Breast epithelium (tissue), 4 donors: ENCODE data around the gene AGBL1. TPM values are rescaled to one million over a fixed set of nuclear protein-coding genes. Genes with fewer than 3 reads are reported as not detected.

Experiments
- DNase-seq, 2 donors: peaks; one replicate each; pipeline ENCODE4 v3.0.0-alpha.2; 2019; ENCODE audit warnings: low spot score in 2 of 2
- H3K27ac ChIP-seq, 2 donors: fragments of 200-600 bp; sonication (generic) in 1 of 2; one replicate each; pipeline ENCODE4 v1.5.1; 2016 to 2019; ENCODE audit warnings: mild to moderate bottlenecking in 1 of 2
- H3K27me3 ChIP-seq, 2 donors: fragments of 200-600 bp; sonication (generic) in 1 of 2; one replicate each; pipeline versions ENCODE4 v1.5.1 to v1.6.0; 2017 to 2019; ENCODE audit warnings: control low read depth in 1 of 2, mild to moderate bottlenecking in 1 of 2
- H3K36me3 ChIP-seq: fragments of 200-600 bp; one replicate; pipeline ENCODE4 v1.5.1; 2019
- H3K4me1 ChIP-seq, 2 donors: fragments of 200-600 bp; sonication (generic); one replicate each; pipeline ENCODE4 v1.5.1; 2016 to 2019; ENCODE audit warnings: control low read depth in 1 of 2
- H3K4me3 ChIP-seq, 3 donors: fragments of 200-600 bp; sonication (generic); 1 replicate in 2 of 3; 2 replicates in 1 of 3; pipeline ENCODE4 v1.5.1; 2016 to 2019; ENCODE audit warnings: mild to moderate bottlenecking in 3 of 3, moderate library complexity in 2 of 3
- H3K9me3 ChIP-seq, 2 donors: fragments of 200-600 bp; sonication (generic) in 1 of 2; one replicate each; pipeline ENCODE4 v1.5.1; 2016 to 2019; ENCODE audit warnings: control low read depth in 1 of 2
- POLR2A ChIP-seq: fragments of 450-650 bp; IDR thresholded peaks from one replicate; pipeline ENCODE4 v1.6.1; 2016; ENCODE audit warnings: antibody characterized with exemption, mild to moderate bottlenecking, moderate library complexity
- POLR2AphosphoS5 ChIP-seq, 3 donors: sonication (generic); formaldehyde crosslinking; IDR thresholded peaks; one replicate each; pipeline ENCODE4 v1.6.1; 2017; ENCODE audit warnings: antibody characterized with exemption in 3 of 3
- intact Hi-C: fragments of 100-400 bp; cut with DNase I; formaldehyde crosslinking; loops from one replicate; pipeline ENCODE4 v1.15.1; 2023; ENCODE audit warnings: low total_unique reads
- total RNA-seq, 3 donors: library from RNA; depleted of rRNA; stranded (reverse); fragments of >200 nt; gene quantifications; one replicate each; pipeline ENCODE4 v1.1.0, GENCODE V29; 2016
- TF ChIP-seq, protein P1 (sequence below), 3 donors: fragments of 450-650 bp; IDR thresholded peaks; one replicate each; pipeline ENCODE4 v1.5.1; 2016 to 2017; ENCODE audit warnings: antibody characterized with exemption in 3 of 3, mild to moderate bottlenecking in 3 of 3, moderate library complexity in 3 of 3

AGBL1 gene
- total RNA-seq, 3 donors from 2014 or later, result not detected

GRCh38 chr15:86906376-86906775 is 826.7 kb downstream of the AGBL1 start:
- H3K4me1 ChIP-seq, result no peaks in the 10 kb centered on the region
- intact Hi-C loops, result loop anchor here (5.0 kb wide), 1 partner anchor 1111 kb away; no protein-coding TSS in a partner anchor
- H3K9me3 ChIP-seq, result no peaks in the 10 kb centered on the region
- H3K27ac ChIP-seq, result no peak overlapping the region
- DNase-seq, result no peak
- TF ChIP-seq POLR2AphosphoS5 (IDR thresholded peaks at IDR 0.05), result no peak
- TF ChIP-seq, protein P1, sequence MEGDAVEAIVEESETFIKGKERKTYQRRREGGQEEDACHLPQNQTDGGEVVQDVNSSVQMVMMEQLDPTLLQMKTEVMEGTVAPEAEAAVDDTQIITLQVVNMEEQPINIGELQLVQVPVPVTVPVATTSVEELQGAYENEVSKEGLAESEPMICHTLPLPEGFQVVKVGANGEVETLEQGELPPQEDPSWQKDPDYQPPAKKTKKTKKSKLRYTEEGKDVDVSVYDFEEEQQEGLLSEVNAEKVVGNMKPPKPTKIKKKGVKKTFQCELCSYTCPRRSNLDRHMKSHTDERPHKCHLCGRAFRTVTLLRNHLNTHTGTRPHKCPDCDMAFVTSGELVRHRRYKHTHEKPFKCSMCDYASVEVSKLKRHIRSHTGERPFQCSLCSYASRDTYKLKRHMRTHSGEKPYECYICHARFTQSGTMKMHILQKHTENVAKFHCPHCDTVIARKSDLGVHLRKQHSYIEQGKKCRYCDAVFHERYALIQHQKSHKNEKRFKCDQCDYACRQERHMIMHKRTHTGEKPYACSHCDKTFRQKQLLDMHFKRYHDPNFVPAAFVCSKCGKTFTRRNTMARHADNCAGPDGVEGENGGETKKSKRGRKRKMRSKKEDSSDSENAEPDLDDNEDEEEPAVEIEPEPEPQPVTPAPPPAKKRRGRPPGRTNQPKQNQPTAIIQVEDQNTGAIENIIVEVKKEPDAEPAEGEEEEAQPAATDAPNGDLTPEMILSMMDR (IDR thresholded peaks at IDR 0.05), result no peak
- no peak for TF ChIP-seq POLR2A
- peaks cover 2% of the 10 kb centered on the region for H3K36me3 ChIP-seq
- no peaks in the 10 kb centered on the region for H3K27me3 ChIP-seq
- no peak overlapping the region for H3K4me3 ChIP-seq

DNA sequence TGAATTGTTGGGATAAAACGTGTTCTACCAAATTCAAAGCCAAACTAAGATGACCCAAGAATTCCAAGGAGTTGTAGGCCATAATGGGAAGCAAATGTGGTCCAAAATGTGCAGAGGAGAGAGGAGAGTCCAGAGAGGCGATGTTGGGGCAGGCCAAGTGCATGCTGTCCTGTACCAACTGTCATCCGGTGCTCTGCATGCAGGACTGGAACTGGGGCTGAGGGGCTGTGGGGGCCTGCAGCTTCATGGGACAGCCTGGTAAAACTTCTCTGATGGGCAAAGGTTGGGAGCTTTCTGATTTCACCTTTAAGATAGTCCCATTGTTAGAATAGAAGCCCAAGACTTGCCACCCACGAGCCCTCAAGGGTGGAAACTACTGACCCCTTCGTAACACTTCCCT is 831.4 kb downstream of the AGBL1 start:
- no peak for DNase-seq
- no peaks in the 10 kb centered on the region for H3K36me3 ChIP-seq
- no peaks in the 10 kb centered on the region for H3K4me1 ChIP-seq
- H3K27me3 ChIP-seq, result no peaks in the 10 kb centered on the region
- intact Hi-C loops, result no loop called here
- no peaks in the 10 kb centered on the region for H3K9me3 ChIP-seq
- no peak overlapping the region for H3K4me3 ChIP-seq
- H3K27ac ChIP-seq, result no peak overlapping the region
- TF ChIP-seq, protein P1 (IDR thresholded peaks at IDR 0.05), result no peak
- TF ChIP-seq POLR2AphosphoS5 (IDR thresholded peaks at IDR 0.05) (no peak), POLR2A (no peak)

GRCh38 chr15:86912661-86913060 is 833.0 kb downstream of the AGBL1 start:
- H3K9me3 ChIP-seq, result no peaks in the 10 kb centered on the region
- H3K36me3 ChIP-seq, result no peaks in the 10 kb centered on the region
- no peaks in the 10 kb centered on the region for H3K27me3 ChIP-seq
- intact Hi-C loops, result no loop called here
- no peak overlapping the region for H3K27ac ChIP-seq
- no peaks in the 10 kb centered on the region for H3K4me1 ChIP-seq
- TF ChIP-seq POLR2A, result no peak
- TF ChIP-seq, protein P1 (IDR thresholded peaks at IDR 0.05), result no peak
- no peak for TF ChIP-seq POLR2AphosphoS5 (IDR thresholded peaks at IDR 0.05)
- no peak for DNase-seq
- no peak overlapping the region for H3K4me3 ChIP-seq

GRCh38 chr15:86915811-86916331 is 836.2 kb downstream of the AGBL1 start:
- no peak overlapping the region for H3K4me3 ChIP-seq
- H3K36me3 ChIP-seq, result no peaks in the 10 kb centered on the region
- TF ChIP-seq, protein P1 (IDR thresholded peaks at IDR 0.05), result peak in 2 of 3 donors; percentile 55 to 60
- TF ChIP-seq POLR2A, result no peak
- no peaks in the 10 kb centered on the region for H3K9me3 ChIP-seq
- intact Hi-C loops, result no loop called here
- no peaks in the 10 kb centered on the region for H3K4me1 ChIP-seq
- DNase-seq, result no peak
- H3K27ac ChIP-seq, result peak overlapping the region in 1 of 2 donors; percentile 3
- no peaks in the 10 kb centered on the region for H3K27me3 ChIP-seq

- peak in 1 of 2 donors; percentile 27 for DNase-seq
- H3K27ac ChIP-seq, result peak overlapping the region in 1 of 2 donors; percentile 43
- intact Hi-C loops, result no loop called here
- TF ChIP-seq POLR2AphosphoS5 (IDR thresholded peaks at IDR 0.05) (no peak), POLR2A (no peak)
- TF ChIP-seq, protein P1 (IDR thresholded peaks at IDR 0.05), result no peak
- H3K36me3 ChIP-seq, result no peaks in the 10 kb centered on the region
- H3K27me3 ChIP-seq, result no peaks in the 10 kb centered on the region
- H3K4me3 ChIP-seq, result no peak overlapping the region
- no peaks in the 10 kb centered on the region for H3K4me1 ChIP-seq
- H3K9me3 ChIP-seq, result no peaks in the 10 kb centered on the region
These were observed 837.1 kb downstream of the AGBL1 start for GRCh38 chr15:86916671-86917360.
